ENCODE data around the gene TMEM245. TPM values are rescaled to one million over a fixed set of nuclear protein-coding genes. Genes with fewer than 3 reads are reported as not detected.

TMEM245 gene
- total and polyA plus RNA-seq, 10 of the 15 experiments (the other 5 are each of a cell fraction or from before 2014, with no cell fraction given): 7.4 to 36.1 (median 19.0) TPM

GRCh38 chr9:109134167-109134578 lies 14.4 kb upstream of the TMEM245 start:
- ATAC-seq: no peak
- WGBS (ENCODE audit: insufficient coverage, insufficient replicate concordance, low lambda C conversion rate, missing lambda C conversion rate): 0% methylated on average over 1 of the region's 1 CpG
- in situ Hi-C loops (cut with MboI): no loop called here
- no TSS peak for BruUV-seq (replicated peaks)
- ChIA-PET RAD21 (ENCODE audit: unreplicated experiment) (no interaction called here), SMC1A (ENCODE audit: uncharacterized antibody, unreplicated experiment) (no interaction called here), POLR2A (interaction anchor here (0.6 to 1.1 kb wide), 2 partner anchors 9 to 12 kb away, joined by 3 to 4 read pairs; no protein-coding TSS in a partner anchor), CTCF (no interaction called here)
- Histone ChIP-seq H3K4me2 (ENCODE audit: control insufficient read depth, insufficient read depth) (no peak overlapping the region), H3K4me1 (ENCODE audit: control insufficient read depth, insufficient read depth, low read length) (no peaks in the 10 kb centered on the region), H3K9ac (ENCODE audit: control insufficient read depth, insufficient read depth, low read length) (no peak overlapping the region), H3K27me3 (replicated peaks in 1 of 2; ENCODE audit: control insufficient read depth in 2 of 2, insufficient read depth in 2 of 2, low read length in 1 of 2) (no peaks in the 10 kb centered on the region), H3K27ac (ENCODE audit: control insufficient read depth, insufficient read depth) (no peak overlapping the region), H3K36me3 (ENCODE audit: control insufficient read depth in 2 of 2, insufficient read depth in 2 of 2, low read length in 1 of 2) (no peaks in the 10 kb centered on the region), H3K79me2 (ENCODE audit: control insufficient read depth, insufficient read depth, low read length) (no peaks in the 10 kb centered on the region), H2AFZ (ENCODE audit: control insufficient read depth, low read depth, low read length) (no peak overlapping the region), H3K4me3 (no peak overlapping the region), H3K9me3 (replicated peaks; ENCODE audit: control insufficient read depth, insufficient read depth, low read length) (no peaks in the 10 kb centered on the region), H4K20me1 (ENCODE audit: control insufficient read depth, insufficient read depth) (no peaks in the 10 kb centered on the region)
- intact Hi-C loops (cut with micrococcal nuclease; ENCODE audit: unreplicated experiment): no loop called here
- TF ChIP-seq GATAD2B (conservative IDR thresholded peaks at IDR 0.05; ENCODE audit: low read depth): no peak
- no peak for TF ChIP-seq SREBF1 (IDR thresholded peaks at IDR 0.05; ENCODE audit: low read length)
- TF ChIP-seq WRNIP1 (IDR thresholded peaks at IDR 0.05; ENCODE audit: borderline replicate concordance, low read depth, low read length): no peak
- no peak for TF ChIP-seq CREB1 (IDR thresholded peaks at IDR 0.05; ENCODE audit: low read depth)
- no peak for TF ChIP-seq ZBTB40 (IDR thresholded peaks at IDR 0.05; ENCODE audit: borderline replicate concordance)
- TF ChIP-seq BACH1 (IDR thresholded peaks at IDR 0.05; ENCODE audit: borderline replicate concordance): no peak
- no peak for TF ChIP-seq POLR2AphosphoS2 (IDR thresholded peaks at IDR 0.05; ENCODE audit: low read depth, low read length)
- TF ChIP-seq TCF12 (IDR thresholded peaks at IDR 0.05; ENCODE audit: low read depth, low read length): no peak
- TF ChIP-seq EGR1 (IDR thresholded peaks at IDR 0.05; ENCODE audit: borderline replicate concordance in 1 of 2, low read depth in 2 of 2, low read length in 2 of 2): no peak
- TF ChIP-seq JUNB (IDR thresholded peaks at IDR 0.05): no peak
- no peak for TF ChIP-seq SMARCA5 (IDR thresholded peaks at IDR 0.05)
- TF ChIP-seq TCF7 (IDR thresholded peaks at IDR 0.05; ENCODE audit: borderline replicate concordance): no peak
- TF ChIP-seq NFXL1 (IDR thresholded peaks at IDR 0.05; ENCODE audit: borderline replicate concordance): no peak
- DNase-seq (ENCODE audit: low read depth, low spot score): no peak
- FAIRE-seq: no peak
